HepG2 (cell line): ENCODE data around the gene CDK17.

ENCODE experiments used
- CHD4 ChIP-seq: fragments of 200-600 bp; sonication (generic); IDR thresholded peaks from 2 replicates; pipeline ENCODE4 v1.7.0; 2017; ENCODE audit warnings: mild to moderate bottlenecking, low read length, borderline replicate concordance
- ELF1 ChIP-seq: sonication (generic); formaldehyde crosslinking; IDR thresholded peaks from 2 replicates; pipeline ENCODE4 v1.4.0; 2020; ENCODE audit warnings: missing genetic modification reagents
- HMG20B ChIP-seq: conservative IDR thresholded peaks from 2 replicates; pipeline ENCODE4 v1.6.1; 2016; ENCODE audit warnings: missing genetic modification reagents, missing compliant biosample characterization
- JUND ChIP-seq: sonication (generic); formaldehyde crosslinking; IDR thresholded peaks from 2 replicates; pipeline ENCODE4 v1.8.0; 2022; ENCODE audit warnings: mild to moderate bottlenecking, missing genetic modification reagents
- KDM1A ChIP-seq: IDR thresholded peaks from 2 replicates; pipeline ENCODE4 v1.6.1; 2016; ENCODE audit warnings: missing compliant biosample characterization
- MBD4 ChIP-seq: IDR thresholded peaks from 2 replicates; pipeline ENCODE4 v1.6.1; 2012; ENCODE audit warnings: low read length, inconsistent platforms, borderline replicate concordance
- ZNF12 ChIP-seq: sonication (generic); formaldehyde crosslinking; IDR thresholded peaks from 2 replicates; pipeline ENCODE4 v1.5.0; 2020; ENCODE audit warnings: missing genetic modification reagents
- ZNF431 ChIP-seq: sonication (generic); formaldehyde crosslinking; IDR thresholded peaks from 2 replicates; pipeline ENCODE4 v1.9.0; 2022; ENCODE audit warnings: missing genetic modification reagents, low read depth, mild to moderate bottlenecking, borderline replicate concordance
- ZNF609 ChIP-seq: sonication (generic); formaldehyde crosslinking; IDR thresholded peaks from 2 replicates; pipeline ENCODE4 v1.4.0; 2020; ENCODE audit warnings: mild to moderate bottlenecking, missing genetic modification reagents, borderline replicate concordance
- ZNF768 ChIP-seq: sonication (generic); formaldehyde crosslinking; IDR thresholded peaks from 2 replicates; pipeline ENCODE4 v1.4.0; 2020; ENCODE audit warnings: missing genetic modification reagents
- TF ChIP-seq, protein P1 (sequence below): IDR thresholded peaks from 2 replicates; pipeline ENCODE4 v1.6.1; 2016; ENCODE audit warnings: low read depth
- TF ChIP-seq, protein P2 (sequence below): sonication (generic); formaldehyde crosslinking; IDR thresholded peaks from 2 replicates; pipeline ENCODE4 v1.5.0; 2020; ENCODE audit warnings: mild to moderate bottlenecking, missing genetic modification reagents, moderate library complexity
- TF ChIP-seq, protein P3 (sequence below): sonication (generic); formaldehyde crosslinking; IDR thresholded peaks from 2 replicates; pipeline ENCODE4 v1.4.0; 2020; ENCODE audit warnings: mild to moderate bottlenecking, missing genetic modification reagents

- TF ChIP-seq HMG20B (no peak), ZNF768 (no peak), KDM1A (CRISPR knock-in tag) (no peak), JUND (CRISPR knock-in tag) (no peak), CHD4 (no peak), ELF1 (CRISPR knock-in tag) (no peak), MBD4 (no peak), ZNF609 (no peak), ZNF12 (CRISPR knock-in tag) (no peak), ZNF431 (no peak)
- TF ChIP-seq, protein P1, sequence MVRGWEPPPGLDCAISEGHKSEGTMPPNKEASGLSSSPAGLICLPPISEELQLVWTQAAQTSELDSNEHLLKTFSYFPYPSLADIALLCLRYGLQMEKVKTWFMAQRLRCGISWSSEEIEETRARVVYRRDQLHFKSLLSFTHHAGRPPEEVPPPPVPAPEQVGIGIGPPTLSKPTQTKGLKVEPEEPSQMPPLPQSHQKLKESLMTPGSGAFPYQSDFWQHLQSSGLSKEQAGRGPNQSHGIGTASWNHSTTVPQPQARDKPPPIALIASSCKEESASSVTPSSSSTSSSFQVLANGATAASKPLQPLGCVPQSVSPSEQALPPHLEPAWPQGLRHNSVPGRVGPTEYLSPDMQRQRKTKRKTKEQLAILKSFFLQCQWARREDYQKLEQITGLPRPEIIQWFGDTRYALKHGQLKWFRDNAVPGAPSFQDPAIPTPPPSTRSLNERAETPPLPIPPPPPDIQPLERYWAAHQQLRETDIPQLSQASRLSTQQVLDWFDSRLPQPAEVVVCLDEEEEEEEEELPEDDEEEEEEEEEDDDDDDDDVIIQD (CRISPR knock-in tag): no peak
- TF ChIP-seq, protein P2, sequence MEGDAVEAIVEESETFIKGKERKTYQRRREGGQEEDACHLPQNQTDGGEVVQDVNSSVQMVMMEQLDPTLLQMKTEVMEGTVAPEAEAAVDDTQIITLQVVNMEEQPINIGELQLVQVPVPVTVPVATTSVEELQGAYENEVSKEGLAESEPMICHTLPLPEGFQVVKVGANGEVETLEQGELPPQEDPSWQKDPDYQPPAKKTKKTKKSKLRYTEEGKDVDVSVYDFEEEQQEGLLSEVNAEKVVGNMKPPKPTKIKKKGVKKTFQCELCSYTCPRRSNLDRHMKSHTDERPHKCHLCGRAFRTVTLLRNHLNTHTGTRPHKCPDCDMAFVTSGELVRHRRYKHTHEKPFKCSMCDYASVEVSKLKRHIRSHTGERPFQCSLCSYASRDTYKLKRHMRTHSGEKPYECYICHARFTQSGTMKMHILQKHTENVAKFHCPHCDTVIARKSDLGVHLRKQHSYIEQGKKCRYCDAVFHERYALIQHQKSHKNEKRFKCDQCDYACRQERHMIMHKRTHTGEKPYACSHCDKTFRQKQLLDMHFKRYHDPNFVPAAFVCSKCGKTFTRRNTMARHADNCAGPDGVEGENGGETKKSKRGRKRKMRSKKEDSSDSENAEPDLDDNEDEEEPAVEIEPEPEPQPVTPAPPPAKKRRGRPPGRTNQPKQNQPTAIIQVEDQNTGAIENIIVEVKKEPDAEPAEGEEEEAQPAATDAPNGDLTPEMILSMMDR: no peak
- TF ChIP-seq, protein P3, sequence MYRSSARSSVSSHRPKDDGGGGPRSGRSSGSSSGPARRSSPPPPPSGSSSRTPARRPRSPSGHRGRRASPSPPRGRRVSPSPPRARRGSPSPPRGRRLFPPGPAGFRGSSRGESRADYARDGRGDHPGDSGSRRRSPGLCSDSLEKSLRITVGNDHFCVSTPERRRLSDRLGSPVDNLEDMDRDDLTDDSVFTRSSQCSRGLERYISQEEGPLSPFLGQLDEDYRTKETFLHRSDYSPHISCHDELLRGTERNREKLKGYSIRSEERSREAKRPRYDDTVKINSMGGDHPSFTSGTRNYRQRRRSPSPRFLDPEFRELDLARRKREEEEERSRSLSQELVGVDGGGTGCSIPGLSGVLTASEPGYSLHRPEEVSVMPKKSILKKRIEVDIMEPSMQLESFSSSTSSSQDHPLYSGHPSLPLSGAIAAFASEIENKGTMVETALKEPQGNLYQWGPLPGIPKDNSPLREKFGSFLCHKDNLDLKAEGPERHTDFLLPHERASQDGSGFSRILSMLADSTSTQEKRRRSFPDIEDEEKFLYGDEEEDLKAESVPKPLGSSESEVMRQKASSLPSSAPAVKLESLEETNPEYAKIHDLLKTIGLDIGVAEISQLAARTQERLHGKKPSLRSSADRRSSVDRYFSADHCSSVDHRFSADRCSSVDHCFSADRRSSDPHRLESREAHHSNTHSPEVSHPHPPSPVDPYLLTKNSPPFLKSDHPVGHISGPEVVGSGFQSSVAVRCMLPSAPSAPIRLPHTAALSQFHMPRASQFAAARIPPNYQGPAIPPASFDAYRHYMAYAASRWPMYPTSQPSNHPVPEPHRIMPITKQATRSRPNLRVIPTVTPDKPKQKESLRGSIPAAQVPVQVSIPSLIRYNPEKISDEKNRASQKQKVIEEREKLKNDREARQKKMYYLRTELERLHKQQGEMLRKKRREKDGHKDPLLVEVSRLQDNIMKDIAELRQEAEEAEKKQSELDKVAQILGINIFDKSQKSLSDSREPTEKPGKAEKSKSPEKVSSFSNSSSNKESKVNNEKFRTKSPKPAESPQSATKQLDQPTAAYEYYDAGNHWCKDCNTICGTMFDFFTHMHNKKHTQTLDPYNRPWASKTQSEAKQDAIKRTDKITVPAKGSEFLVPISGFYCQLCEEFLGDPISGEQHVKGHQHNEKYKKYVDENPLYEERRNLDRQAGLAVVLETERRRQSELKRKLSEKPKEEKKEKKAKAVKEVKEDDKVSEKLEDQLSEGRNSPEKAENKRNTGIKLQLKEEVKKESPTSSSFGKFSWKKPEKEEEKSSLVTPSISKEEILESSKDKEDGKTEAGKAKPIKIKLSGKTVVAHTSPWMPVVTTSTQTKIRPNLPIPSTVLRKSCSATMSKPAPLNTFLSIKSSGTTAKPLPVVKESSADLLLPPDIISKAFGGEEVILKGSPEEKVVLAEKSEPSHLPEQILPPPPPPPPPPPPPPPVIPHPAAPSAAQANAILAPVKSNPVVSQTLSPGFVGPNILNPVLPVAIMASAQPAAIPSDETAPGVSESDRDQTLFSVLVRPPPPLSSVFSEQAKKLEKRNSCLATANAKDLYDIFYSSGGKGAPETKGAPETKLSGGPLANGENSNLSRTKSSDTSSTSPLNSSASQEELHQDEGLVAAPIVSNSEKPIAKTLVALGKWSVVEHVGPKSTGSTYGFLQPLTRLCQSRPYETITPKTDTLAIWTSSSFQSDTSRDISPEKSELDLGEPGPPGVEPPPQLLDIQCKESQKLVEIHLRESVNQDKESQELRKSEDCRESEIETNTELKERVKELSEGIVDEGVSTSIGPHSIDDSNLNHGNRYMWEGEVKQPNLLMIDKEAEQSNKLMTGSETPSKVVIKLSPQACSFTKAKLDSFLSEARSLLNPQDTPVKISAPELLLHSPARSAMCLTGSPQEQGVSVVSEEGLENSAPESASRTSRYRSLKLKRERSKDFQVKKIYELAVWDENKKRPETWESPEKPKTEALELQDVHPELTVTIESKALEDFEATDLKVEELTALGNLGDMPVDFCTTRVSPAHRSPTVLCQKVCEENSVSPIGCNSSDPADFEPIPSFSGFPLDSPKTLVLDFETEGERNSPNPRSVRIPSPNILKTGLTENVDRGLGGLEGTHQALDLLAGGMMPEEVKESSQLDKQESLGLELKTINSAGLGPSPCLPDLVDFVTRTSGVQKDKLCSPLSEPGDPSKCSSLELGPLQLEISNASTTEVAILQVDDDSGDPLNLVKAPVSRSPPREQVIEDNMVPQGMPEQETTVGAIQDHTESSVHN (CRISPR knock-in tag): no peak
These were observed 165.4 kb downstream of the CDK17 start for GRCh38 chr12:96234591-96235483.
